Activated naive CD4-positive, alpha-beta T cell (primary cell): ENCODE results near the gene SCFD1.
"Not testable (repeated sequence)": the region's sequence is repeated elsewhere in the genome, so short reads cannot be mapped to it uniquely, and the experiment has no call there.

Experiments
- DNase-seq, 4 experiments: peaks; one replicate each; lab custom pipeline; 2025; lab: John Stamatoyannopoulos, UW

SCFD1 gene

DNA sequence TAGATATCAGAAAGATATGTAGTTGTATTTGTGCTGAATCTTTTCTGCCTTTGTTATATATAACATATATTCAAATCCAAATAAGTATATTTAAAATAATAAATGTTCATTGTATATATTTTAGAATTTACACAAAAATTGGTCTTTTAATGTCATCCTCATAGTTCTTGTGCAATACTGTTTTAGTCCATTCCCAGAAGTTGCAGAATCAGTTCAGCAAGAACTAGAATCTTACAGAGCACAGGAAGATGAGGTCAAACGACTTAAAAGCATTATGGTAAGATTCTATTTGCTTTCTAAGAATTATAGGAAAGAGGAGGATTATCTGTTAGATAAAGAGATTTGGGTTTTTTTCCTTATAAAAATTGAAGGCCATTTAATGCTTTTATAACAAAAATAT lies 51.0 kb downstream of the SCFD1 start:
- no peak for DNase-seq

DNA sequence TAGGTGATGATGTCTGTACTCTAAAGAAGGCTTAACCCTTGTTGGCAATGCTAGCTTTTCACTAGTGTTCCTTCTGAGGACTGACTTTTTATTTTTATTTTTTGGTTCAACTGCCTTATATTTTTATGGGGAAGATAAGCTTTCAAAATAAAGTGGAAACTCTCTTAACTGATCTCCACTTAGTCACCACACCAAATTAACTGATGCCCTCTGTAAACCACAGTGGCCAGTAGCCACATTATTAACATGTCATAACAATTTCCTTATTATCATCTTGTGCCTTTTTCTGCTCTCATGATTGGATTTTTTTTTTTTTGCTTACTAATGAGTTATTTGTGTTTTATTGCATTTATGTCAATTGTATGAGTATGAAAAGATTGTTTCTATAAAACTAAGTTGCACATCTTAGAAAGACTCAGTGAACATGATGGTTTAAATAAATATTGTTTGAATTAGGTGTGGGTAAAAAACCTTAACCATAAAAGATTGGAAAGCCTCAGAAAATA lies 56.9 kb downstream of the SCFD1 start:
- no peak for DNase-seq

DNA sequence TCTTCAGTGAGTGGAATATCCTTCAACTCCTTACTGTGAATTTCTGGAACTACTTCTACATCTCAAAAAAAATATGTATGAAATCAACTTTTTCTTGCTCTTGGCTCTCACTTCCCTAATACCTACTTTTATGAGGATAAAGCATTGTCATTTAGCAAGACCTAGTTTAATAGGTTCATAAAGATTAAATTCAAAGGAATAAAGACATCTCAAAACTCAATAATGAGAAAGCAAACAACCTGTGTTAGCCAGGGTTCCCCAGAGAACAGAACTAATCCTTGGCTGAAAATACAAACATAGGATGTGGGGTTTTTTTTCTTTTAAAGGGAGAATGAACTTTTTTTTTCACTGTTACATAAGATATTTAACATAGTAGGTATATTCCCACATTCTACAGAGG lies 57.9 kb downstream of the SCFD1 start:
- DNase-seq: no peak

DNA sequence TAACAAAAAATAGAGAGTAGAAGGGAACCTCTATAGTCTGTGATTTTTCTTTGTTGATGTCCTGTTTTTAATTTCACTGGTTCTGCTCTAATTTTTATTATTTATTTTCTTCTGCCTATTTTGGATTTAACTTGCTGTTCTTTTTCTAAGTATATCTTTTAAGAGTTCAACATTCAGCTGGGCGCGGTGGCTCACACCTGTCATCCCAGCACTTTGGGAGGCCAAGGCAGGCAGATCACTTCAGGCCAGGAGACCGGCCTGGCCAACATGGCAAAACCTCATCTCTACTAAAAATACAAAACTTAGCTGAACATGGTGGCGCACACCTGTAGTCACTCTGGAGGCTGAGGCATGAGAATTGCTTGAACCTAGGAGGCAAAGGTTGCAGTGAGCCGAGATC lies 58.7 kb downstream of the SCFD1 start:
- not testable (repeated sequence) for DNase-seq

DNA sequence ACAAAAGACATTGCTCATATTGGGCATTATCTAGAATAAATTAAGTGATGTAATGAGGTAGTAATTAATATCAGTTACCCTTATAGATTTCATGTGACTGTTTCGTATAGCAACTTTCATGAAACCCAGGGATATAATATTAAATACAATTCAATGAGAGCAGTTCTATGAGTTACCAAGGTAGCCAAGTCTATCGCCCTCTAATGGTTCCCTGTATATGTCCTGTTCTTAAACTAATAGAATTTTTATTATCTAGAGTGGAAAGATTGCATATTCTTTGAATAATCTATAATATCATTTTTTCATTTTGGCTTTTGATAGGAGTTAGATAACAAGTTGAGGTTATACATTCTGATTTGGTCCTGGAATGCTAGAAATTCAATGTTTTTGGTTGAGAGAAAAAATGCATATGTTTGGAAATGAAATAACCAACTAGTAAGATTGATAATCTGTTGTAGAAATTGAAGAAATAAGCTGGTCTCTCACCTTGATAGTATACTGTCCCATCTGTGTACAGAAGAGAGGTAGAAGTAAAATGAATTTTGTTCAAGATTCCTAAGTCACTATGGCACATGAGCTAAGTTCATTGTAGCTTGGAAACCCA lies 59.7 kb downstream of the SCFD1 start:
- no peak for DNase-seq

DNA sequence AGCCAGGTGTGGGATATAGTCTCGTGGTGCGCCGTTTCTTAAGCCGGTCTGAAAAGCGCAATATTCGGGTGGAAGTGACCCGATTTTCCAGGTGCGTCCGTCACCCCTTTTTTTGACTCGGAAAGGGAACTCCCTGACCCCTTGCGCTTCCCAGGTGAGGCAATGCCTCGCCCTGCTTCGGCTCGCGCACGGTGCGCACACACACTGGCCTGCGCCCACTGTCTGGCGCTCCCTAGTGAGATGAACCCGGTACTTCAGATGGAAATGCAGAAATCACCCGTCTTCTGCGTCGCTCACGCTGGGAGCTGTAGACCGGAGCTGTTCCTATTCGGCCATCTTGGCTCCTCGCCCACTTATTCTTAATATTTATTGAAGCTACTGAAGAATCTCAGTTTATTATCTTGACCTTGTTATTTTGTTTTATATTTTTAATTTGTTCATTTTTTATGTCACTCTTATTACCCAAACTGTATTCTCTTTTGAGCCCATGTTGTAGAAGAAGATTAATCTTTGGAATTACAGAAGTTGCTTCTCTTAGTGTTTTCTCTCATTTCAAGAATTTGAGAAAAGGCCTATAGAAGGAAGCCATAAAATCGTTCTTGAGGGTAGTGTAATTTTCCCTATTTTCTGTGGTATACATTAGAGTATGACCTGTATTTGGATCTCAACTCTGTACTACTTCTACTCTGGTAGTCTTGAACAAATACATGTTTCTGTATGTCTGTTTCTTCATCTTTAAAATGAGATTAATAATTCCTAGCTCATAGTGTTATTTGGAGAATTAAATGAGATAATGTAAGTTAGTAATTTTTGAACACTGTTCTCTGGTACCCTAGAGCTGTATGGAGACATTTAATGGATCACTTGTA lies 68.6 kb downstream of the SCFD1 start:
- not testable (repeated sequence) for DNase-seq

DNA sequence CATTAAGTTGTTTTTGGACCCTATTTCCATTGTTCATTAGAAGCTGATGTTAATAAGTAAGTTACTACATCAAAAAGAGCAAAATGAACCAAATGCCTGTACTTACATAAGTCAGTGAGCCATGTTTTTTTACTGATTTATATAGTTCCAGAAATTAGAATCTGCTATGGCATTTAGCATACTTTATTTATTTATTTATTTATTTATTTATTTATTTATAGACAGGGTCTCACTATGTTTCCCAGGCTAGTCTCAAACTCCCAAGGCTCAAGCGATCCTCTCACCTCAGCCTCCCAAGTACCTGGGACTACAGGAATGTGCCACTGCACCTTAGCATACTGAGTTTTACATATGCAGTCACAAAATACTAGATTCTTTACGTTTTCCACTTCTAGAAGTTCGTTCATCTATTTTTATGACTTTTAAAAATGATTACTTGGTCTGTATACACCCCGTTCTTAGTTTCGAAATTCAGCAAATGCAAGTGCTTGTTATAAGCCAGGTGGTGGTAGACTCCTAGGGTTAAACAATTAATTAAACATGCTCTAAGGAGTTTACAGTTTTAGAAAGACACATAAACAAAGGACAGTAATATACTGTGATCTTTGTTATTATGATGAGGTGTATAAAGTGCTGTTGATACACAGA lies 69.8 kb downstream of the SCFD1 start:
- no peak for DNase-seq

DNA sequence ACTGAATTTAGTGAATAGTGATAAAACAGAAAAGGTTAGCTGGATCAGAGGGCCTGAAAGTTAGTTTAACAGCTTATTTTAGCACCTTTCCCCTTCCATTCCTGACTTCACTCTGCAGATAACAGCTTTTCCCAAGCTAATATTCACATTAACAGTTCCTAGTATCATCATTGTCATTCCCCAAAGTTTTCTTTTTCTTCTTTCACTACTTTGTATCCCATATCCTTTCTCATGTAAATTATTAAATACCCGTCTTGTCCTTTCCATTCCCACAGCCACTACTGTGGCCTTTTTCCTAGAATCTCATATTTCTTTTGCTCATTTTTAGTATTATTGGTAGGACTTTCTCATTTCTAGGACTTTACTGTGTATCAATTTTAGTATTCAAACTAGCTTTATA lies 70.5 kb downstream of the SCFD1 start:
- DNase-seq: no peak

DNA sequence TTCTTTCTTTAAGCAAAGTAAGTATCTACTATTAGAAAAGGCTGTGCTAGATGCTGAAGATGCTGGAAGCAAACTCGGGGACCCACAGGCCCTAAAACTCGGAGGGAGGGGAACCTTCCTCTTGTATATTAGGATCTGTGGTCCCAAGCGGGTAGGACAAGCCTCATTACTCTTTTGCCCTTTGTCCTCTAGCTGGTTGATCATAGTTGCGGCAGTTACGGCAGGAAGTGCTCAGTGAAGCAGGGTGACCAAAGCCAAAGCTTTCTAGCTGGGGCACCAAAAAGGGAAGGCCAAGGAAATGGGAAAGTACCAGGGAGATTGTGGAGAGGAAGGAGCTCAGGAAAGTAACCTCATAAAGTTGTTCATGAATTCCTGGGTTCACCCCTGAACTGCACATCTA lies 76.3 kb downstream of the SCFD1 start:
- DNase-seq: no peak

DNA sequence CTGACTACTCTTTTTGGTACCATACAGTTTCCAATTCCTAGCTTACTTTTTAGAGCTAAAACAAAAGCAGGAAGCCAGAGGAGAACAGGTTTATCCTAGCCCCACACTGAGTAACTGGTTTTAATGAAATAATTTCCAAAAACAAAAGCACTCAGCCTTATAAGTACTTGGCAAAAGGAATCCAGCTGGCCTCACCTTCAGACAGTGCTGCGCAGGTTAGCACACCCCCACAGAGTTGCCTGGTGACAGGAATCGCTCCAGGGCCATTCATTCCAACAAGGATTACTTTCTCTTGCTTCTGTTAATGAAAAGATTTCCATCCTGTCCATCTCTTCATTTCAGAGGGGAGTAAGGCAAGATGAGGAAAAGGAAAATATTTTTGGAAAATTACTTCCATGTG lies 84.6 kb downstream of the SCFD1 start:
- DNase-seq: no peak

DNA sequence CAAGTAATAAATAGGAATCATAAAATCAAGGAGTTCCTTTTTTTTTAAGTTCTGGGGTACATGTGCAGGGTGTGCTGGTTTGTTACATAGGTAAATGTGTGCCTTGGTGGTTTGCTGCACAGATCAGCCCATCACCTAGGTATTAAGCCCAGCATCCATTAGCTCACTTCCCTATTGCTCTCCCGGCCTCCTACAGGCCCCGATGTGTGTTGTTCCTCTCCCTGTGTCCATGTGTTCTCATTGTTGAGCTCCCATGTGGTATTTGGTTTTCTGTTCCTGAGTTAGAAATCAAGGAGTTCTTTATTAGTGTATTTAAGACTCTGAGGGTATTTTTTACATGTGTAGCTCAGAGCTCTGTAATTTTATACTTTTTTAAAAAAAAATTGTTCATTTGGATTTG lies 86.0 kb downstream of the SCFD1 start:
- no peak for DNase-seq

DNA sequence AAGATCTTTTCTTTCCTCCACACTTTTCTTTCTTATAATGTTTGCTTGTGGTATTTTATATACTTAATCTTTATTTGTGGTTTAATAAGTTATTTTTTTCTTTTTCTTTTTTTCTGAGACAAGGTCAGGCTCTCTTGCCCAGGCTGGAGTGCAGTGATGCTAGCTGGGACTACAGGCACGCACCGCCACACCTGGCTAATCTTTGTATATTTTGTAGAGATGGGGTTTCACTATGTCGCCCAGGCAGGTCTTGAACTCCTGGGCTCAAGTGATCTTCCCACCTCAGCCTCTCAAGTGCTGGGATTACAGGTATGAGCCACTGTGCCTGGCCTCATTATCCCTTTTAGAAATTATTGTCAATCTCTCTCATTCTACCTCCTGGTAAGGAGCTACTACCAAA lies 87.1 kb downstream of the SCFD1 start:
- no peak for DNase-seq

DNA sequence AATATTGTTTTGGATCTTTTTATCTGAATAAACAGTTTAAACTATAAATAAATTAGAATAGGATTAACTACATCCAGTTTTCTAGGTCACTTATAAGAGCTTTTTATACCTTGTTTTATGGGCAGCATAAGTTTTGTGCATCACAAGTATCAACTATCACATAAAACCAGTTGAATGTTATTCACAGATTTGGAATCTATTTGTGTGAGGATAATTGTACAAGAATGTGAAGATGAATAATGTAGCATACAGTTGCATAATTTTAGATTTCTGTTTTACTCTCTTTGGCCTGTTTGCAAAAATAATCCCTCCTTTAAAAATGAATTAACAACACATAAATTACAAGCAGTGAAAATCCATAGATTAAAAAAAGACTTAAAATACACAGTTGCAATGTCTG lies 88.8 kb downstream of the SCFD1 start:
- DNase-seq: no peak

DNA sequence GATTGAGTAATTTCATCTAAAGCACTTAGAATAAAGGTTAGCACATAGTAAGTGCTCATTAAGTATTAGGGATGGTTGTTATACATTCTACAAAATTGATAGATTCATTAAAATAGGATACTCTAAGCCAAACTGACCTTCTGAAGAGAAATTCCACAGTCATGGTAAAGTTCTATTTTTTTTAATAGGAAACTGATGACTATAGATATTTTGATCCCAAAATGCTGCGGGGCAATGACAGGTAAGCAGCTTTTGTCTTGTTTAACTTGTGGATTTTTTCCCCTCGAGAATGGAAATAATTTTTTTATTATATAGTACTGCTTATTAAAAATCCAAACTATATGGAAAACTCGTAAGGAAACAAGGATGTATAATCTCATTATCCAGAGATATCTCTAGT lies 97.0 kb downstream of the SCFD1 start:
- no peak for DNase-seq

DNA sequence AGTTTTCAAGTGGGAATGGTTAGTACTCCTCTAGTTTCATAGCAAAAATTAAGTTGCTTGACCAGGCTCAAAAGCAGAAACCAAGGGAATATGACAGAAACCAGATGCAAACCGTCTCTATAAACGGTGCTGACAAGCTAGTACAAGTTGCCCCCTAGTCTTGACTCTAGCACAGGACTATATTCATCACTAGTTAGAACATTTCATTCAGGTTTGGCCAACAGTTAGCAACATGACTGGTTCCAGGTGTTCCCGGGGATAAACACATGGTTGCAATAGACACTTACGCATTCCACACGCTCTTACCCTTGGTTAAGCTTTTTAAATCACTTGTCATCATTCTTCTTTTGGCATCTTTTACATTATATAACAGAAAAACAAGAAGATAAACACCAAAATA lies 103.6 kb downstream of the SCFD1 start:
- DNase-seq: no peak

DNA sequence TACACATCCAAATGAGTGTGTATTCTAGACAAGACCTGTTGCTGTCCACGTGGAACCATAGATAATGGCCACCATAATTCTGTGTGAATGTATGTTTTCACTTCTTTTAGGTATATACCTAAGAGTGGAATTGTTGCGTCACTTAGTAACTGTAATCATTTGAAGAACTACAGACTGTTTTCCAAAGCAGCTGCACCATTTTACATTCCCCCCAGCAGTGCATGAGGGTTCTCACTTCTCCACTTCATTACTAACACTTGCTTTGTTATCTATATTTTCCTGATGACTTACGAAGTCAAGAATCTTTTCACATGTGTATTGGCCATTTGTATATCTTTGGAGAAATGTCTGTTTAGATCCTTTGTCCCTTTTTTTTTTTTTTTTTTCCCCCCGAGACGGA lies 106.4 kb downstream of the SCFD1 start:
- no peak for DNase-seq

DNA sequence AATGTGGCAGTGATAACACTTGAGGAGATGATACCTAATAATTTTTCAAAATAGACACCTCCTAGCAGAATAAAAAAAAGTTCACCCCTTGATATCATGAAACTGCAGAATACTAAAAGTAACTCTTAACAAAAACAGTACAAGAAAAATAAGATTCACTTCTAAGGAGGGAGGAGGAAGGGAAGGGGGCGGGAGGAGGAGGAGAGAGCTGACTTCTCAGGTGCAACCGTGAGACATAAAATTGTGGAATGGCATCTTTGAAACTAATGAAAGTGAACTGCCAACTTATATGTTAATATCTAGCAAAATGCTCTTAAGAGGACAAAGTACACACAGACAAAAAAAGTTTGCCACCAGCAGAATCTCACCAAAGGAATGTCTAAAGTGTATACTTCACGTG lies 115.8 kb downstream of the SCFD1 start:
- DNase-seq: no peak

DNA sequence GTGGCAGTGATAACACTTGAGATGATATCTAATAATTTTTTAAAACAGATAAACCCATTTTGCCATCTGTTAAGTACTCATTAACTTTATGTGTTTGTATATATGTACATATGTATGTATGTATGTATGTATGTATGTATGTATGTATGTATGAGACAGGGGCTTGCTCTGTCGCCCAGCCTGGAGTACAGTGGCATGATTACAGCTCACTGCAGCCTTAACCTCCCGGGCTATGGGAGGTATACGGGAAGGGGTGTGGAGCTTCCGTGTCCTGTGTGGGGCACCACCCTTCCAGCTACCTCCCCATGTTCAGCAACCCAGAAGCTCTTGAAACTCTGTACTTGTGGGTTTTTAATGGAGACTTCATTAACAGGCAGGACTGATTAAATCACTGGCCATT lies 116.9 kb downstream of the SCFD1 start:
- DNase-seq: no peak

DNA sequence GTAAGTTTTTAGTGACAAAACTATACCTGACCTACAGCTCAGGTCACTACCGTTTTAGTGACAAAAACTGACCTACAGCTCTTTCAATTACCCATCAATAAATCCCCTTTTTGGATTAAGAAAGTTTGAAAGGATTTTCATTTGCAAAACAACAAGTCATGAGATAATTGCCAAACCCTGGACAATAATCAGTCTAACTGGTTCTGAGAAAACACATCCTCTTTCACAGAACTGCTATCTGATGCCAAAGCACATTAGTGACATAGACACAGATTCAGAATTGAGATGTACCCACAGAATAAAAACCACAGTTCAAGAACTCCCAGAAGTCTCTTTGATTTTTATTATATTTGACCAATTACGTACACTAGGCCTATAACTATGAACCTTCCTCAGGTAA lies 126.2 kb downstream of the SCFD1 start:
- no peak for DNase-seq

DNA sequence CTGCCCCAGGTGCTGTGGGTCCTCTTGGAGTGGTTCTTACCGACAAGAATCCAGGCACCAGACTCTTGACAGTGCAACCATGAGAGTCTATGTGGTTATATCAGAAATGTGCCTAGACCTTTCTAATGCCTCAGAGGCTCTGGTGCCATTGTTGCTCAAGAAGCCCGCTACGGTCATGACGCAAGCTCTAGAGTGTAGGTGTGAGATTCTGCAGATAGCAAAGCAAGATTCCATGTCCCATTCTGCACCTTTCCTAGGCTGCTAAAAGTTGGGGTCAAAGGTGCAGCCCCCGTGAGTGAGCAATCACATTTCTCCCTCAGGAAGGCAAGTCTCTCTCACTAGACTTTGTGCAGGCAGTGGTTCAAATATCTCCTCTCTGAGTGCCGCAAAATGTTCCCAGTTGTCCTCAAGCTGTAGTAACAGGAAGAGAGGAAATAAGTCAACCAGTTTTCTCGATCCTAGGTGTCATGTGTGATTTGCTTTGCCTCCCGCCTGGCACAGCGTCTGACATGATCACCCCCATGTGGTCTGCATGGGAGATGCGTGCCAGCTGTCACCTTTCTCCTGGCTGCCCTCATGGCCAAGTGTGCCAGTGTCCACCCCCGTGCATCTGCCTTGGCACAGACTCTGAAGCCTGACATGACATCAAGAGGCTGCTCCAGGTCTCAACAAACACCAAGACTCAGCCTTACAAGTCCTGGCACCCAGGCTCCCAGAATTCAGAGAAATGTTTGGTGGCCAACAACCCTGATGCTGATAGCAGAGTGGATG lies 129.7 kb downstream of the SCFD1 start:
- no peak for DNase-seq

DNA sequence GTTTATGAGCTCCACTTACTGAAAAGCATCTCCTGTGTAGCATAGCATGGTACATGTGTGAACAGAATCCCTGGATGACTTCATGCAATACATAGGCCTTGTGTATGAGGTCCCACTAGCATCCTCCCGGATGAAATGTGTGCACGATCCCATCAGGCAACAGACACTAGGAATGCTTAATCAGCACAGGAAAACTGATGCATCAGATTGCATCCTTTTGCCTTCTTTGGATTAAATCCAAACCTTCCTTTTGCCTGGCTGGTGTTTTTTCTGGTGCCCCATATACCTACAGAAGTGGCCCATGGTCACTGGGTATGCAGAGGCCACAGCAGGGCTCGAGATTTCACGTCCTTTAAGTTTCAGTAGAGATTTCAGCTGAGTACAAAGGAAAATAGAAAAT lies 131.3 kb downstream of the SCFD1 start:
- no peak for DNase-seq

DNA sequence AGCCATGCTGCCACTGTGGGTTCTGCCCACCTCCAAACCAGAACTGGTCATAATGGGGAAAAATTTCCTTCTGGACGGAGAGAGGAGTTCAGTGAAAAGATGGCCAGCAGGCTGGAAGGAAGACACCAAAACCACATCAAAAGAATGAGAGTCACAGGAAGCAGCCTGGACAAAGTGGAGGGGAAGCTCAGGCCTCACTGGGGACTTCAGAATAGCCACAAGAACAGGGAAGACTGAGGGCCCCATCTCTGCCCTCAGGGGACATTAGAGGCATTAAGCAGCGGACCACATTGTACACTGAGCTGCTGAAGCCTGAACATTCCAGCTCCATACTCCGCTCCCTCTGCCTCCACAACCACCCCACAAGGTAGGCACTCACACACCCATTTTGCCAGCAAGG lies 132.7 kb downstream of the SCFD1 start:
- DNase-seq: no peak
